Measurements from ENCODE around the gene NUP93. TPM values are rescaled to one million over a fixed set of nuclear protein-coding genes. Genes with fewer than 3 reads are reported as not detected.

The NUP93 gene
- total and polyA plus RNA-seq, 2 of the 8 experiments (the other 6 are each of a cell fraction or from before 2014, with no cell fraction given), result 147 to 201 TPM

- H3K27me3 ChIP-seq (replicated peaks in 1 of 4; ENCODE audit: control insufficient read depth in 3 of 4, extremely low read depth in 1 of 4, insufficient read depth in 3 of 4, low read length in 3 of 4), result no peaks in the 10 kb centered on the region
- no peak overlapping the region for H4K5ac ChIP-seq (ENCODE audit: insufficient read length, low read depth, low read length)
- no peaks in the 10 kb centered on the region for H3K23me2 ChIP-seq (ENCODE audit: low read depth, low read length)
- H4K8ac ChIP-seq (ENCODE audit: extremely low read depth, insufficient read depth, low read length), result no peak overlapping the region
- no peak overlapping the region for H3K18ac ChIP-seq (ENCODE audit: extremely low read depth, low read length)
- no peak overlapping the region for H2BK12ac ChIP-seq (ENCODE audit: low read depth, low read length)
- no peak overlapping the region for H3K4me3 ChIP-seq (ENCODE audit: extremely low read depth in 1 of 4, insufficient read depth in 2 of 4, low read depth in 3 of 4, low read length in 4 of 4)
- H3K9me3 ChIP-seq (ENCODE audit: insufficient read depth in 2 of 2, low read depth in 1 of 2, low read length in 1 of 2), result no peaks in the 10 kb centered on the region
- H3K9ac ChIP-seq (replicated peaks in 1 of 4; ENCODE audit: extremely low read depth in 1 of 4, low read depth in 3 of 4, low read length in 3 of 4), result no peak overlapping the region
- H3K23ac ChIP-seq (ENCODE audit: insufficient read length), result no peak overlapping the region
- no peak overlapping the region for H3K4ac ChIP-seq (replicated peaks; ENCODE audit: insufficient read length, low read depth, low read length)
- no peak overlapping the region for H3K14ac ChIP-seq (ENCODE audit: insufficient read length)
- H3K4me2 ChIP-seq (ENCODE audit: insufficient read depth in 1 of 2, low read depth in 2 of 2, low read length in 2 of 2), result no peak overlapping the region
- H3K27ac ChIP-seq (ENCODE audit: low read depth, low read length), result no peak overlapping the region
- H2BK5ac ChIP-seq (ENCODE audit: low read depth, low read length), result no peak overlapping the region
- no peak overlapping the region for H2AFZ ChIP-seq (ENCODE audit: low read length)
- DNase-seq (ENCODE audit: low read depth in 1 of 2, low spot score in 2 of 2) (no peak), FAIRE-seq (no peak)
- no peak overlapping the region for H2BK15ac ChIP-seq (ENCODE audit: low read length)
- H3K4me1 ChIP-seq (replicated peaks in 1 of 4; ENCODE audit: control insufficient read depth in 3 of 4, insufficient read depth in 4 of 4, low read length in 3 of 4), result peaks cover 0 to 14% (median 10%) of the 10 kb centered on the region in 4 experiments; a peak in 5 of 7 replicates
- H2BK20ac ChIP-seq (ENCODE audit: low read length), result no peak overlapping the region
- ChIA-PET POLR2A (ENCODE audit: partially characterized antibody) (no interaction called here), CTCF (ENCODE audit: partially characterized antibody) (interaction anchor here (0.6 to 0.8 kb wide), 2 partner anchors 34 to 306 kb away, joined by 3 read pairs; no protein-coding TSS in a partner anchor)
- no peak overlapping the region for H2AK5ac ChIP-seq (ENCODE audit: low read depth, low read length)
- no peak overlapping the region for H4K91ac ChIP-seq (replicated peaks; ENCODE audit: insufficient read length, low read length)
- H4K20me1 ChIP-seq (replicated peaks in 1 of 2; ENCODE audit: control insufficient read depth in 1 of 2, insufficient read depth in 2 of 2, low read length in 2 of 2), result peaks cover 4 to 5% of the 10 kb centered on the region in 2 experiments
- no peaks in the 10 kb centered on the region for H3K36me3 ChIP-seq (ENCODE audit: control insufficient read depth in 2 of 4, insufficient read depth in 4 of 4, low read length in 3 of 4)
- H3K79me2 ChIP-seq (ENCODE audit: control insufficient read depth in 1 of 2, insufficient read depth in 2 of 2, low read length in 2 of 2), result peaks cover 0 to 53% of the 10 kb centered on the region in 2 experiments; a peak in 2 of 4 replicates
- WGBS, 2 experiments (ENCODE audit: extremely low coverage in 1 of 2, insufficient coverage in 1 of 2, insufficient read length in 1 of 2, insufficient replicate concordance in 2 of 2, low coverage in 1 of 2, low lambda C conversion rate in 2 of 2, missing lambda C conversion rate in 1 of 2), result 93% methylated on average over 5 of the region's 5 CpGs; no CpG with 5 or more reads in 1 of the 2 experiments
- H3K56ac ChIP-seq (replicated peaks; ENCODE audit: insufficient read length, low read depth, low read length), result no peak overlapping the region
- H3K79me1 ChIP-seq (ENCODE audit: low read depth, low read length), result peaks cover 4% of the 10 kb centered on the region
- H2BK120ac ChIP-seq (replicated peaks; ENCODE audit: low read depth, low read length), result no peak overlapping the region
- TF ChIP-seq SUZ12 (IDR thresholded peaks at IDR 0.05; ENCODE audit: low read length), result no peak
- TF ChIP-seq SP4 (IDR thresholded peaks at IDR 0.05; ENCODE audit: low read length), result no peak
- TF ChIP-seq SRF (IDR thresholded peaks at IDR 0.05; ENCODE audit: low read depth, low read length), result no peak
- TF ChIP-seq ATF3 (IDR thresholded peaks at IDR 0.05; ENCODE audit: insufficient read depth, low read depth, low read length), result no peak
- TF ChIP-seq PHF8 (conservative IDR thresholded peaks at IDR 0.05; ENCODE audit: low read depth, low read length), result no peak
- no peak for TF ChIP-seq SIN3A (conservative IDR thresholded peaks at IDR 0.05 in 1 of 2, IDR thresholded peaks at IDR 0.05 in 1 of 2; ENCODE audit: low read depth in 1 of 2, low read length in 2 of 2)
- no peak for TF ChIP-seq CTBP2 (IDR thresholded peaks at IDR 0.05; ENCODE audit: borderline replicate concordance, insufficient read depth, insufficient read length, low read length)
- no peak for TF ChIP-seq EP300 (IDR thresholded peaks at IDR 0.05; ENCODE audit: borderline replicate concordance in 1 of 2, low read depth in 2 of 2, low read length in 2 of 2)
- TF ChIP-seq RAD21 (IDR thresholded peaks at IDR 0.05 in 1 of 2, conservative IDR thresholded peaks at IDR 0.05 in 1 of 2; ENCODE audit: low read depth in 2 of 2, low read length in 2 of 2), result no peak
- TF ChIP-seq FOSL1 (IDR thresholded peaks at IDR 0.05; ENCODE audit: insufficient read depth, low read depth, low read length), result no peak
Observed at GRCh38 chr16:56777001-56777400, 47.1 kb downstream of the NUP93 start.

Data from H1 (cell line).